Measurements from ENCODE around the gene USP3. TPM values are rescaled to one million over a fixed set of nuclear protein-coding genes. Genes with fewer than 3 reads are reported as not detected.

USP3 gene
- total and polyA plus RNA-seq, 2 of the 13 experiments (the other 11 are each of a cell fraction or from before 2014, with no cell fraction given): 14.3 to 61.2 TPM

- TF ChIP-seq THAP11 (CRISPR knock-in tag; IDR thresholded peaks at IDR 0.05) (0 out of 2 replicates have a peak, but pooled peaks have one; percentile 11), PHF8 (CRISPR knock-in tag; IDR thresholded peaks at IDR 0.05) (peak; percentile 30; the same call in 1 of the 2 replicates), POLR2G (IDR thresholded peaks at IDR 0.05; ENCODE audit: low read depth, low read length) (peak; percentile 49; the same call in 1 of the 2 replicates), ZNF317 (CRISPR knock-in tag; IDR thresholded peaks at IDR 0.05) (0 out of 2 replicates have a peak, but pooled peaks have one; percentile 20), ONECUT2 (CRISPR knock-in tag; IDR thresholded peaks at IDR 0.05) (peak; percentile 97), ZNF790 (CRISPR knock-in tag; IDR thresholded peaks at IDR 0.05; ENCODE audit: borderline replicate concordance) (no peak), PRDM10 (CRISPR knock-in tag; IDR thresholded peaks at IDR 0.05; ENCODE audit: low read depth) (peak; percentile 66; the same call in 1 of the 2 replicates), KAT2B (IDR thresholded peaks at IDR 0.05; ENCODE audit: borderline replicate concordance, low read depth, low read length) (0 out of 2 replicates have a peak, but pooled peaks have one; percentile 16), ZNF569 (CRISPR knock-in tag; IDR thresholded peaks at IDR 0.05; ENCODE audit: borderline replicate concordance) (no peak), ZNF710 (CRISPR knock-in tag; IDR thresholded peaks at IDR 0.05; ENCODE audit: borderline replicate concordance) (peak; percentile 49; the same call in 1 of the 2 replicates), HOXA5 (CRISPR knock-in tag; IDR thresholded peaks at IDR 0.05) (no peak), ARID3A (IDR thresholded peaks at IDR 0.05; ENCODE audit: low read depth, low read length) (peak; percentile 14; the same call in 1 of the 2 replicates), ZNF770 (CRISPR knock-in tag; IDR thresholded peaks at IDR 0.05) (peak; percentile 15; the same call in 1 of the 2 replicates), RARA (CRISPR knock-in tag; IDR thresholded peaks at IDR 0.05) (peak; percentile 48), HNF4A (CRISPR knock-in tag; IDR thresholded peaks at IDR 0.05) (peak; percentile 49), POGZ (CRISPR knock-in tag; IDR thresholded peaks at IDR 0.05) (0 out of 2 replicates have a peak, but pooled peaks have one; percentile 60), HNF4G (IDR thresholded peaks at IDR 0.05; ENCODE audit: borderline replicate concordance, low read depth, low read length) (peak; percentile 32; the same call in 1 of the 2 replicates), HNF4G (CRISPR knock-in tag; IDR thresholded peaks at IDR 0.05; ENCODE audit: borderline replicate concordance, low read depth) (no peak), SALL2 (CRISPR knock-in tag; IDR thresholded peaks at IDR 0.05) (0 out of 2 replicates have a peak, but pooled peaks have one; percentile 32), FOXJ3 (CRISPR knock-in tag; IDR thresholded peaks at IDR 0.05; ENCODE audit: borderline replicate concordance) (0 out of 2 replicates have a peak, but pooled peaks have one; percentile 33), HDAC2 (CRISPR knock-in tag; IDR thresholded peaks at IDR 0.05) (peak; percentile 74)
Measured at GRCh38 chr15:63480441-63480821, 24.0 kb upstream of the USP3 start (continued).

Data from HepG2 (cell line).